ENCODE results near the gene TXNDC9. TPM values are rescaled to one million over a fixed set of nuclear protein-coding genes. Genes with fewer than 3 reads are reported as not detected.

TXNDC9 gene
- total and polyA plus RNA-seq, 4 donors, result 12.5 to 27.5 (median 20.9) TPM

DNA sequence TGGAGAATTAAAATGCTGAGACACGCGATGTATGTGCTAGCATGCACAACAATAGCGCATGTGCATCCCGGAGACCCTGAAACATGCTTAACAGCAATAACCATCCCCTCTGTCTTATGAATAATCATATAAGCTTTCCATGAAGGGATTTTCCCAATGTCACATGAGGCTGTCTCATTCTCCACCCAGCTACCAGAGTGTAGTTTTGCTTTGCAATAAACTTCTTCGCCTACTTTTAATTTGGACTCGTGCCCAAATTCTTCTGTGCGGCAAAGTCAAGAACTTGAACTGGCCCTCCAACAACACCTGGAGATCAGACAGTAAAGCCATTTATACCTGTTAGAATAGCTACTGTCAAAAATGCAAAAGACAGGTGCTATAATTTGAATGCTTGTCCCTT lies 50.6 kb downstream of the TXNDC9 start:
- H3K9ac ChIP-seq (ENCODE audit: low read depth in 1 of 2, low read length in 2 of 2), result no peak overlapping the region
- no peak overlapping the region for H3K4me3 ChIP-seq (ENCODE audit: low read depth in 1 of 3, low read length in 3 of 3)
- no peak for TF ChIP-seq TAF1 (conservative IDR thresholded peaks at IDR 0.05)
- TF ChIP-seq, protein P1, sequence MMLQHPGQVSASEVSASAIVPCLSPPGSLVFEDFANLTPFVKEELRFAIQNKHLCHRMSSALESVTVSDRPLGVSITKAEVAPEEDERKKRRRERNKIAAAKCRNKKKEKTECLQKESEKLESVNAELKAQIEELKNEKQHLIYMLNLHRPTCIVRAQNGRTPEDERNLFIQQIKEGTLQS (IDR thresholded peaks at IDR 0.05), result no peak
- no peak for TF ChIP-seq RXRA (IDR thresholded peaks at IDR 0.05)
- no peak for TF ChIP-seq HNF4A (conservative IDR thresholded peaks at IDR 0.05)
- TF ChIP-seq, protein P2, sequence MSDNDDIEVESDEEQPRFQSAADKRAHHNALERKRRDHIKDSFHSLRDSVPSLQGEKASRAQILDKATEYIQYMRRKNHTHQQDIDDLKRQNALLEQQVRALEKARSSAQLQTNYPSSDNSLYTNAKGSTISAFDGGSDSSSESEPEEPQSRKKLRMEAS (IDR thresholded peaks at IDR 0.05), result no peak
- no peak for TF ChIP-seq GABPA (IDR thresholded peaks at IDR 0.05 in 1 of 2, conservative IDR thresholded peaks at IDR 0.05 in 1 of 2)
- no peak for TF ChIP-seq HNF4G (IDR thresholded peaks at IDR 0.05)
- TF ChIP-seq EGR1 (IDR thresholded peaks at IDR 0.05; ENCODE audit: low read depth in 2 of 2), result no peak
- TF ChIP-seq NR2F2 (IDR thresholded peaks at IDR 0.05), result no peak
- TF ChIP-seq YY1 (IDR thresholded peaks at IDR 0.05), result no peak
- no peak for TF ChIP-seq JUND (IDR thresholded peaks at IDR 0.05)
- no peak for TF ChIP-seq SP1 (IDR thresholded peaks at IDR 0.05)
- no peaks in the 10 kb centered on the region for H3K9me3 ChIP-seq (ENCODE audit: control insufficient read depth in 4 of 4, low read length in 3 of 4)
- no peaks in the 10 kb centered on the region for H3K27me3 ChIP-seq (ENCODE audit: control insufficient read depth in 4 of 4, insufficient read depth in 4 of 4, low read length in 3 of 4)
- no peak for DNase-seq (ENCODE audit: low spot score)
- H3K27ac ChIP-seq (ENCODE audit: low read depth in 1 of 2, low read length in 2 of 2), result no peak overlapping the region
- H3K36me3 ChIP-seq (ENCODE audit: control insufficient read depth in 4 of 4, insufficient read depth in 3 of 4, low read depth in 1 of 4, low read length in 3 of 4), result peaks cover 2 to 12% (median 4%) of the 10 kb centered on the region in 4 donors
- H3K4me1 ChIP-seq (ENCODE audit: control insufficient read depth in 4 of 4, insufficient read depth in 4 of 4, low read length in 3 of 4), result no peaks in the 10 kb centered on the region
- 91% methylated on average over 7 of the region's 7 CpGs for WGBS

DNA sequence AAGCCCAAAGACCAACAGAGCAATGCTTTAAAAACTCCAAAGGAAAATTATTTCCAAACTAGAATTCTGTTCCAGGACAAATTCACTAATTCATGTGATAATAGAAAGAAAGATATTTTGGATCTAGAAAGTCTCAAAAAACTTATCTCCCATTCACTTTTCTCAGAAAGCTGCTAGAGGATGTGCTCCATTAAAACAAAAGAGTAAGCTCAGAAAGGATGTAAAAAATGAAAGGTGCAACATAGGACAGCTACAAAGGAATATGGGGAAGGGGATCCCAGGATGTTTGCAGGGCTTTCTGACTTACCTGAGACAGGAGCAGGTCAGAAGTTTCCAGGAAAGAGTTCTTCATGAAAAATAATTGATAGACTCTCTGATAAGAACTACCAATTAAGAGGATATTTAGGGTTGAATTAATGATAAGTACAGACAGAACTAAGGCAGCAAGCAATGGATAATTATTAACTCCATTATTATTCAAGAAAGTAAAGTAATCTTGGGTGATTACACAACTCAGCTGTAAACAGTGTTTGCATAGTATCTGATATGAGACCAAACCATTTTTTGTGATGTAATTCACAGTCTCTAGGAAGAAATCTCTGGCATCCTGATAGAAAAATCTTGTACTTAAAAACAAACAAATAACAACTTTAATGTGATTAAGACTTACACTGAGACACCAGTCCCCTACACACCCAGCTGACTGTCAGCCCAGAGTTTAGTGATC lies 56.0 kb downstream of the TXNDC9 start:
- Histone ChIP-seq H3K4me1 (ENCODE audit: control insufficient read depth in 4 of 4, insufficient read depth in 4 of 4, low read length in 3 of 4) (no peaks in the 10 kb centered on the region), H3K27ac (ENCODE audit: low read depth in 1 of 2, low read length in 2 of 2) (no peak overlapping the region), H3K27me3 (ENCODE audit: control insufficient read depth in 4 of 4, insufficient read depth in 4 of 4, low read length in 3 of 4) (no peaks in the 10 kb centered on the region), H3K9me3 (ENCODE audit: control insufficient read depth in 4 of 4, low read length in 3 of 4) (no peaks in the 10 kb centered on the region), H3K4me3 (ENCODE audit: low read depth in 1 of 3, low read length in 3 of 3) (no peak overlapping the region), H3K9ac (ENCODE audit: low read depth in 1 of 2, low read length in 2 of 2) (no peak overlapping the region), H3K36me3 (ENCODE audit: control insufficient read depth in 4 of 4, insufficient read depth in 3 of 4, low read depth in 1 of 4, low read length in 3 of 4) (peaks cover 0 to 9% (median 4%) of the 10 kb centered on the region in 4 donors)
- no peak for DNase-seq (ENCODE audit: low spot score)
- TF ChIP-seq SP1 (IDR thresholded peaks at IDR 0.05) (no peak), NR2F2 (IDR thresholded peaks at IDR 0.05) (no peak), YY1 (IDR thresholded peaks at IDR 0.05) (no peak), TAF1 (conservative IDR thresholded peaks at IDR 0.05) (no peak), RXRA (IDR thresholded peaks at IDR 0.05) (no peak), FOXA1 (IDR thresholded peaks at IDR 0.05) (no peak), HNF4A (conservative IDR thresholded peaks at IDR 0.05) (no peak)
- TF ChIP-seq, protein P3, sequence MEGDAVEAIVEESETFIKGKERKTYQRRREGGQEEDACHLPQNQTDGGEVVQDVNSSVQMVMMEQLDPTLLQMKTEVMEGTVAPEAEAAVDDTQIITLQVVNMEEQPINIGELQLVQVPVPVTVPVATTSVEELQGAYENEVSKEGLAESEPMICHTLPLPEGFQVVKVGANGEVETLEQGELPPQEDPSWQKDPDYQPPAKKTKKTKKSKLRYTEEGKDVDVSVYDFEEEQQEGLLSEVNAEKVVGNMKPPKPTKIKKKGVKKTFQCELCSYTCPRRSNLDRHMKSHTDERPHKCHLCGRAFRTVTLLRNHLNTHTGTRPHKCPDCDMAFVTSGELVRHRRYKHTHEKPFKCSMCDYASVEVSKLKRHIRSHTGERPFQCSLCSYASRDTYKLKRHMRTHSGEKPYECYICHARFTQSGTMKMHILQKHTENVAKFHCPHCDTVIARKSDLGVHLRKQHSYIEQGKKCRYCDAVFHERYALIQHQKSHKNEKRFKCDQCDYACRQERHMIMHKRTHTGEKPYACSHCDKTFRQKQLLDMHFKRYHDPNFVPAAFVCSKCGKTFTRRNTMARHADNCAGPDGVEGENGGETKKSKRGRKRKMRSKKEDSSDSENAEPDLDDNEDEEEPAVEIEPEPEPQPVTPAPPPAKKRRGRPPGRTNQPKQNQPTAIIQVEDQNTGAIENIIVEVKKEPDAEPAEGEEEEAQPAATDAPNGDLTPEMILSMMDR (IDR thresholded peaks at IDR 0.05; ENCODE audit: low read depth, low read length, missing input control), result no peak
- TF ChIP-seq, protein P4, sequence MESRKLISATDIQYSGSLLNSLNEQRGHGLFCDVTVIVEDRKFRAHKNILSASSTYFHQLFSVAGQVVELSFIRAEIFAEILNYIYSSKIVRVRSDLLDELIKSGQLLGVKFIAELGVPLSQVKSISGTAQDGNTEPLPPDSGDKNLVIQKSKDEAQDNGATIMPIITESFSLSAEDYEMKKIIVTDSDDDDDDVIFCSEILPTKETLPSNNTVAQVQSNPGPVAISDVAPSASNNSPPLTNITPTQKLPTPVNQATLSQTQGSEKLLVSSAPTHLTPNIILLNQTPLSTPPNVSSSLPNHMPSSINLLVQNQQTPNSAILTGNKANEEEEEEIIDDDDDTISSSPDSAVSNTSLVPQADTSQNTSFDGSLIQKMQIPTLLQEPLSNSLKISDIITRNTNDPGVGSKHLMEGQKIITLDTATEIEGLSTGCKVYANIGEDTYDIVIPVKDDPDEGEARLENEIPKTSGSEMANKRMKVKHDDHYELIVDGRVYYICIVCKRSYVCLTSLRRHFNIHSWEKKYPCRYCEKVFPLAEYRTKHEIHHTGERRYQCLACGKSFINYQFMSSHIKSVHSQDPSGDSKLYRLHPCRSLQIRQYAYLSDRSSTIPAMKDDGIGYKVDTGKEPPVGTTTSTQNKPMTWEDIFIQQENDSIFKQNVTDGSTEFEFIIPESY (IDR thresholded peaks at IDR 0.05), result no peak
- TF ChIP-seq, protein P1 (IDR thresholded peaks at IDR 0.05), result no peak

All from liver (tissue), 9 donors.